Suprapubic skin (tissue), 4 donors: ENCODE data around the gene UNC119B.

Source experiments
- CTCF ChIP-seq, 2 donors: fragments of 200-600 bp in 1 of 2; fragments of 450-650 bp in 1 of 2; sonication (generic) in 1 of 2; IDR thresholded peaks; one replicate each; pipeline ENCODE4 v1.5.1; 2016 to 2019; ENCODE audit warnings: antibody characterized with exemption in 2 of 2, mild to moderate bottlenecking in 1 of 2, moderate library complexity in 1 of 2
- POLR2A ChIP-seq, 2 donors: fragments of 450-650 bp; IDR thresholded peaks; one replicate each; pipeline ENCODE4 v1.6.1; 2017; ENCODE audit warnings: antibody characterized with exemption in 2 of 2, mild to moderate bottlenecking in 2 of 2, moderate library complexity in 2 of 2
- POLR2AphosphoS5 ChIP-seq, 3 donors: sonication (generic); formaldehyde crosslinking; IDR thresholded peaks; one replicate each; pipeline ENCODE4 v1.6.1; 2017; ENCODE audit warnings: antibody characterized with exemption in 3 of 3

- TF ChIP-seq CTCF (IDR thresholded peaks at IDR 0.05) (no peak), POLR2A (IDR thresholded peaks at IDR 0.05) (no peak), POLR2AphosphoS5 (IDR thresholded peaks at IDR 0.05) (no peak)
These were observed 57.1 kb downstream of the UNC119B start for GRCh38 chr12:120767071-120768024.
